BE2C (cell line): ENCODE data around the gene LHX6.

Experiments
- DNase-seq: peaks from one replicate; pipeline ENCODE4 v3.0.0-alpha.2; 2020
- H3K27me3 ChIP-seq: fragments of 250-450 bp; sonication (Bioruptor Pico); 2 replicates; pipeline ENCODE4 v1.5.1; 2020; ENCODE audit warnings: mild to moderate bottlenecking
- H3K36me3 ChIP-seq: fragments of 250-450 bp; sonication (Bioruptor Pico); 2 replicates; pipeline ENCODE4 v1.5.1; 2020; ENCODE audit warnings: mild to moderate bottlenecking
- H3K4me1 ChIP-seq: fragments of 250-450 bp; sonication (Bioruptor Pico); 2 replicates; pipeline ENCODE4 v1.5.1; 2020
- H3K4me3 ChIP-seq: 2 replicates; pipeline ENCODE4 v1.5.1; 2011; ENCODE audit warnings: low read depth, low read length
- H3K9me3 ChIP-seq: fragments of 250-450 bp; sonication (Bioruptor Pico); 2 replicates; pipeline ENCODE4 v1.5.1; 2020
- CTCF ChIP-seq: IDR thresholded peaks from 2 replicates; pipeline ENCODE4 v1.5.1; 2012; ENCODE audit warnings: mild to moderate bottlenecking, low read depth, low read length

LHX6 gene

DNA sequence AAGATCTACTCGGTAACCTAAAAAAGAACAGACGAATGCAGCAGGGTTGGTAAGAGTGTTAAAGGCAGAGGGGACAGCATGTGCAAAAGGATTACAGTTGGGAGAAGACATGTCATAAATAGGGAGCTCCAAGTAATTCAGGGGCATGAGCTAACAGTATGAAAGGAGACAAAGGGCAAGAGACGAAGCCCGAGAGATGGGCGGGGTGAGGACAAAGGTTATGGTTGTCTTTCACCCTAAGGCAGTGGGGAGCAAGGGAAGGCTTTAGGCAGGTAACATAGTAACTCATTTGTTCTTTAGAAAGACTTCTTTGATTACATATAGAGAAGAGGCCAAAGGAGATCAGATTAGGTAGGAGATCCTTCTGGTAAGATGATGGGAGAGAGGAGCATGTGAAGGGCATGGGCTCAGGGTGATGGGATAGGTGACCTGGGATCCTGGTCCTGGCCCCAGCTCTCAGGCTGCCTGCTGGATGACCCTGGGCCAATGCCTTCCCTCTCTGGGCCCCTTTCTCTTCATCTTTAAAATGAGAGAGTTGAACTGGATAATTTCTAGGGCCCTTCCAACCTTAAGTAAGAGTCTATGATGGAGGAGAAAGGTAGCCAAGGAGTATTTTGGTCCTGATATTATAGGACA lies 49.6 kb downstream of the LHX6 start:
- Histone ChIP-seq H3K4me1 (no peaks in the 10 kb centered on the region), H3K36me3 (no peaks in the 10 kb centered on the region), H3K9me3 (no peaks in the 10 kb centered on the region), H3K4me3 (no peak overlapping the region), H3K27me3 (peaks cover 22% of the 10 kb centered on the region)
- no peak for TF ChIP-seq CTCF
- no peak for DNase-seq

DNA sequence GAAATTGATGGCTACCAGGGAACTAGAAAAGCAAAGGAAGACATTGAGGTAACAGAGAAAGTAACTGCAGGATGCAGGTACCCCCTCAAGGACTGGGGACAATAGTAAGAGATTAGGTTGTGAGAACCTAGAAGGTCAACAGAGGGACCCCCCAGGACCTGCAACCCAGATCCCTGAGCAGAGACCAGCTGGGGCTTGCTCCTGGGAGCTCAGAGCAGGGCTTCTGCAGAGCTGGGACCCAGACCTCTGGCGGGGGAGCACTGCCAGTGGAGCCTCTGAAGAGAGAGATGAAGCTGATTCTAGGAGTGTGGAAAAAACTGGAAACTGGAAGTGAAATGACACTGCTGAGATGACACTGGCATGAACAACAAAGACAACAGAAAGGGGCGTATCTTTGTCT lies 51.8 kb downstream of the LHX6 start:
- Histone ChIP-seq H3K36me3 (no peaks in the 10 kb centered on the region), H3K4me3 (no peak overlapping the region), H3K4me1 (no peaks in the 10 kb centered on the region), H3K27me3 (peaks cover 26% of the 10 kb centered on the region), H3K9me3 (no peaks in the 10 kb centered on the region)
- DNase-seq: no peak
- no peak for TF ChIP-seq CTCF

DNA sequence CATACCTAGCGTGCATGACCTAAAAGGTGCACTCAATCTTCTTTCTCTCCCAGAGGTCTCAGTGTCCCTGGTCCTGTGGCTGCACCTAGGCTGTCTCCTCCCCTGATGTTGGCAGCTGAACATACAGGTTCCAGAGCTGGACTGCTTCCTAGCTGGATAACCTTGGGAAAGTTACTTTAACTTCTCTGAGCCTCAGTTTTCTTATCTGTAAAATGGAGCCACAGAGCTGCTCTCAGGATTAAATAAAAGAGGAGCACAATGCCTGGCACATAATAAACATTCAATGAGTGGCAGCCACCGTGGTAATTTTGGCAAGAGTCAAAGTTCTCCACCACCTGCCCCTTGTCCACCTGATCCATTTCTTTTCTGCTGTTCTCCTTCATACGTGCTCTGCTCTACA lies 55.1 kb downstream of the LHX6 start:
- H3K4me3 ChIP-seq: no peak overlapping the region
- TF ChIP-seq CTCF: no peak
- H3K36me3 ChIP-seq: no peaks in the 10 kb centered on the region
- no peaks in the 10 kb centered on the region for H3K9me3 ChIP-seq
- peaks cover 53% of the 10 kb centered on the region for H3K27me3 ChIP-seq
- no peaks in the 10 kb centered on the region for H3K4me1 ChIP-seq
- no peak for DNase-seq

DNA sequence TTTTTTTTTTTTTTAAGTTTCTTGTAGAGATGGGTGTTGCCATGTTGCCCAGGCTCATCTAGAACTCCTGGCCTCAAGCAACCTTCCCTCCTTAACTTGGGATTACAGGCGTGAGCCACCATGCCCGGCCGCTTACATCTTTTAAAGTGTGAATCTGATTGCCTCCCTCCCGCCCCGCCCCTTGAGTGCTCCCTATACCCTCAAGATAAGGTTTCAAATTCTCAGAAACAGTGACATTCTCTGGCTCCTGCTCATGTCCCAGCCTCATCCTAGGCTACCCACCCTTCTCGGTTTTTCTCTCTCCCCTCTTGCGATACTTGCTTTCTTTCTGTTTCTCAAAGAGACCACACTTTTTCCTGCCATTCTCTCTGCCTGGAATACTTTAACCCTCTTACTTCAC lies 56.6 kb downstream of the LHX6 start:
- TF ChIP-seq CTCF: no peak
- H3K4me3 ChIP-seq: no peak overlapping the region
- no peaks in the 10 kb centered on the region for H3K9me3 ChIP-seq
- DNase-seq: no peak
- H3K27me3 ChIP-seq: peaks cover 54% of the 10 kb centered on the region
- H3K4me1 ChIP-seq: no peaks in the 10 kb centered on the region
- no peaks in the 10 kb centered on the region for H3K36me3 ChIP-seq

DNA sequence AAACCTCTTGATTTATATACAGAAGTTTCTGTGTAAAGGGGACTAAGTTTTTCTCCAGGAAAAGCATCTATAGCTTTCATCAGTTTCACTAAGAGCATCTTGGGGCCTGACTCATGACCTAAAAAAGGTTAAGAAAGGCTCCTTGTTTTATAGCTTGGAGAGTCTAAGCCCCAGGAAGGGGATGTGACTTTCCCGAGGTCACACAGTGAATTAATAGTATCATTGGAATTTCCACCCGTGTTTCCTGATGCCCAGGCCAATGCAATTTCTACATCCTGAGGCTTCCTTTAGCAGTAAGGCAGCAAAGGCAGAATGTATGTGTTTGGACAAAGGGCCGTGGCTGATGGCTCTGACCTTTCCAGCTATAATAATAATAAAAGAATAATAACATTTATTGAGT lies 60.4 kb downstream of the LHX6 start:
- peaks cover 43% of the 10 kb centered on the region for H3K27me3 ChIP-seq
- no peak for TF ChIP-seq CTCF
- H3K9me3 ChIP-seq: no peaks in the 10 kb centered on the region
- no peak overlapping the region for H3K4me3 ChIP-seq
- DNase-seq: no peak
- H3K4me1 ChIP-seq: no peaks in the 10 kb centered on the region
- H3K36me3 ChIP-seq: no peaks in the 10 kb centered on the region

DNA sequence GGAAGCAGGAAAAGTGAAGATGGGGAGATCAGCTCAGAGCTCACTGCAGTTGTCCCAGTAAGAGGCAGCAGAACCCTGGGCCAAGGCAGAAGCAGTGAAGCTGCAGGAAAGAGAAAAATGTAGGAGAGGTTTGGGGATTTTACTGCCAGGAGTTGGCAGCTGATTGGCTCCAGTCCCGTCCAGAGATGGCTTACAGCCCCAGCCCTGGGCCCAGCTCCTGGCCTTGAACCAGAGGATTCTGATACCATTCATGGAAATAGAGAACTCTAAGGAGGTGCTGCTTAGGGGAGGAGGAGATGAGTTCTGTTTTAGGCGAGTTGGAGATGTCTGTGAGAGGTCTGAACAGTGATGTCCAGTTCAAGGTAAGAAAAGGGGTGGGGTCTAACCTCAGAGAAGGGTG lies 64.5 kb downstream of the LHX6 start:
- Histone ChIP-seq H3K4me3 (no peak overlapping the region), H3K27me3 (peaks cover 12% of the 10 kb centered on the region), H3K4me1 (no peaks in the 10 kb centered on the region), H3K36me3 (no peaks in the 10 kb centered on the region), H3K9me3 (no peaks in the 10 kb centered on the region)
- no peak for DNase-seq
- TF ChIP-seq CTCF: no peak
